Esophagus muscularis mucosa (tissue), 4 donors: ENCODE results near the gene BIRC6. TPM values are rescaled to one million over a fixed set of nuclear protein-coding genes. Genes with fewer than 3 reads are reported as not detected.
"Not testable (repeated sequence)": the region's sequence is repeated elsewhere in the genome, so short reads cannot be mapped to it uniquely, and the experiment has no call there.

Experiments
- DNase-seq: peaks from one replicate; pipeline ENCODE4 v3.0.0-alpha.2; 2017; ENCODE audit errors: extremely low spot score
- H3K27ac ChIP-seq, 4 donors: fragments of 200-600 bp; sonication (generic); replicated peaks in 1 of 4; 1 replicate in 3 of 4; 2 replicates in 1 of 4; pipeline ENCODE4 v1.5.1; 2016 to 2019; ENCODE audit warnings: mild to moderate bottlenecking in 1 of 4
- H3K27me3 ChIP-seq, 4 donors: fragments of 200-600 bp; sonication (generic); one replicate each; pipeline versions ENCODE4 v1.5.1 to v1.6.0; 2016 to 2019
- H3K36me3 ChIP-seq, 4 donors: fragments of 200-600 bp; sonication (generic); one replicate each; pipeline ENCODE4 v1.5.1; 2016 to 2019
- H3K4me1 ChIP-seq, 4 donors: fragments of 200-600 bp; sonication (generic); one replicate each; pipeline ENCODE4 v1.5.1; 2016 to 2019
- H3K4me3 ChIP-seq, 4 donors: fragments of 200-600 bp; sonication (generic); 1 replicate in 2 of 4; 2 replicates in 2 of 4; pipeline ENCODE4 v1.5.1; 2016 to 2019; ENCODE audit warnings: mild to moderate bottlenecking in 4 of 4, moderate library complexity in 1 of 4
- H3K9me3 ChIP-seq, 4 donors: fragments of 200-600 bp; sonication (generic); 1 replicate in 3 of 4; 2 replicates in 1 of 4; pipeline ENCODE4 v1.5.1; 2016 to 2019
- CTCF ChIP-seq, 3 experiments: fragments of 200-600 bp in 2 of 3; fragments of 450-650 bp in 1 of 3; sonication (generic) in 2 of 3; IDR thresholded peaks; one replicate each; pipeline ENCODE4 v1.5.1; 2017 to 2019; ENCODE audit warnings: antibody characterized with exemption in 3 of 3, mild to moderate bottlenecking in 2 of 3, moderate library complexity in 1 of 3
- EP300 ChIP-seq: sonication (generic); formaldehyde crosslinking; IDR thresholded peaks from one replicate; pipeline ENCODE4 v1.6.1; 2017; ENCODE audit warnings: antibody characterized with exemption
- POLR2A ChIP-seq: fragments of 450-650 bp; IDR thresholded peaks from one replicate; pipeline ENCODE4 v1.6.1; 2017; ENCODE audit warnings: antibody characterized with exemption, moderate library complexity, mild to moderate bottlenecking, low read depth
- POLR2AphosphoS5 ChIP-seq, 2 donors: sonication (generic); formaldehyde crosslinking; IDR thresholded peaks; one replicate each; pipeline ENCODE4 v1.6.1; 2017; ENCODE audit warnings: antibody characterized with exemption in 2 of 2
- WGBS: methylation state at CpG from one replicate; pipeline ENCODE4 v1.1.5; 2018; 5-methylcytosine and 5-hydroxymethylcytosine counted together
- intact Hi-C: fragments of 100-400 bp; cut with DNase I; formaldehyde crosslinking; loops from one replicate; pipeline ENCODE4 v1.15.1; 2023
- total RNA-seq, 4 donors: library from RNA; depleted of rRNA; stranded (reverse); fragments of >200 nt; gene quantifications; one replicate each; pipeline versions ENCODE4 v1.1.0 to v1.2.1, GENCODE V29; 2016

BIRC6 gene
- total RNA-seq, 4 donors from 2014 or later, result 74.2 to 103 (median 79.8) TPM

GRCh38 chr2:32532341-32532740, 175.5 kb downstream of the BIRC6 start:
- Histone ChIP-seq H3K27ac (no peak overlapping the region), H3K4me3 (no peak overlapping the region), H3K27me3 (no peaks in the 10 kb centered on the region), H3K4me1 (no peaks in the 10 kb centered on the region), H3K36me3 (peaks cover 0 to 43% (median 29%) of the 10 kb centered on the region in 4 donors), H3K9me3 (no peaks in the 10 kb centered on the region)
- DNase-seq, result no peak
- TF ChIP-seq EP300 (no peak), CTCF (IDR thresholded peaks at IDR 0.05) (no peak), POLR2A (no peak), POLR2AphosphoS5 (IDR thresholded peaks at IDR 0.05) (no peak)
- WGBS, result 91% methylated on average over 2 of the region's 2 CpGs
- intact Hi-C loops, result no loop called here

GRCh38 chr2:32532961-32533360, 176.1 kb downstream of the BIRC6 start:
- intact Hi-C loops, result no loop called here
- no peaks in the 10 kb centered on the region for H3K27me3 ChIP-seq
- no peak overlapping the region for H3K27ac ChIP-seq
- DNase-seq, result no peak
- WGBS, result 81% methylated on average over 1 of the region's 1 CpG
- peaks cover 0 to 37% (median 25%) of the 10 kb centered on the region in 4 donors for H3K36me3 ChIP-seq
- H3K4me3 ChIP-seq, result no peak overlapping the region
- TF ChIP-seq CTCF (IDR thresholded peaks at IDR 0.05) (no peak), POLR2A (no peak), EP300 (no peak)
- H3K9me3 ChIP-seq, result no peaks in the 10 kb centered on the region
- H3K4me1 ChIP-seq, result no peaks in the 10 kb centered on the region

- Histone ChIP-seq H3K36me3 (peaks cover 0 to 24% (median 19%) of the 10 kb centered on the region in 4 donors), H3K4me1 (no peaks in the 10 kb centered on the region), H3K27me3 (no peaks in the 10 kb centered on the region), H3K4me3 (no peak overlapping the region), H3K27ac (no peak overlapping the region), H3K9me3 (no peaks in the 10 kb centered on the region)
- intact Hi-C loops, result no loop called here
- TF ChIP-seq CTCF (IDR thresholded peaks at IDR 0.05), result no peak
- TF ChIP-seq POLR2AphosphoS5 (IDR thresholded peaks at IDR 0.05), result no peak
- no peak for TF ChIP-seq EP300
- no peak for TF ChIP-seq POLR2A
- 92% methylated on average over 3 of the region's 3 CpGs for WGBS
- no peak for DNase-seq
These were observed 178.0 kb downstream of the BIRC6 start for GRCh38 chr2:32534831-32535230.

- intact Hi-C loops, result no loop called here
- Histone ChIP-seq H3K27ac (no peak overlapping the region), H3K4me1 (no peaks in the 10 kb centered on the region), H3K9me3 (no peaks in the 10 kb centered on the region), H3K27me3 (no peaks in the 10 kb centered on the region), H3K4me3 (no peak overlapping the region), H3K36me3 (peaks cover 0 to 14% (median 5%) of the 10 kb centered on the region in 4 donors)
- TF ChIP-seq POLR2A, result no peak
- TF ChIP-seq EP300, result no peak
- TF ChIP-seq POLR2AphosphoS5 (IDR thresholded peaks at IDR 0.05), result no peak
- TF ChIP-seq CTCF (IDR thresholded peaks at IDR 0.05), result no peak
- DNase-seq, result no peak
- 97% methylated on average over 2 of the region's 2 CpGs for WGBS
These were observed 181.9 kb downstream of the BIRC6 start for GRCh38 chr2:32538735-32539134.

- H3K9me3 ChIP-seq, intact Hi-C loops, H3K4me3 ChIP-seq, H3K27ac ChIP-seq, H3K4me1 ChIP-seq, DNase-seq, H3K27me3 ChIP-seq: not testable (repeated sequence)
- 81% methylated on average over 3 of the region's 3 CpGs for WGBS
- H3K36me3 ChIP-seq, result peaks cover under 1 to 27% (median 17%) of the 10 kb centered on the region in 4 donors
These were observed 195.7 kb downstream of the BIRC6 start for GRCh38 chr2:32552483-32552882.
